NCI-H128 (cell line): ENCODE results near the gene CRIM1.

Experiments used
- DNase-seq: peaks from one replicate; lab custom pipeline; 2025; ENCODE audit not compliant: unreplicated experiment; lab: John Stamatoyannopoulos, UW

CRIM1 gene

GRCh38 chr2:36480028-36480427 lies 124.5 kb downstream of the CRIM1 start:
- DNase-seq: no peak

DNA sequence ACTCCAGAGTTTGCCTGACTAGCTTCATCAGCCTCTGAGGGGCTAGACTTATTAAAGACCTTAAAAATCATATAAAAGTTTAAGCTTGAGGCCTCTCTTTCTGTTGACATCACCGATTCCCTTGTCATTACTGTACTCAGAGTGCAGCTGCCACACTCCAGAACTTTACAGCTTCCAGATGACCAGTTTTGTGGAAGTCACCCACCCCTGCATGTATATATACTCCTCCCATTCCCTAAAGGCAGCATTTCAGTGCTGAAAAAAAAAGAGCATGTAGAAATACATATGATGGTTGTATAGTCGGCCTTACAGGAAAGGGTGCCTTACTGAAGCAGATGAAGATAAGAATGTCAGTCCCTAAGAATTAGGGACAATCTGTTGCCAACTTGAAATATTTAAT lies 125.1 kb downstream of the CRIM1 start:
- no peak for DNase-seq

DNA sequence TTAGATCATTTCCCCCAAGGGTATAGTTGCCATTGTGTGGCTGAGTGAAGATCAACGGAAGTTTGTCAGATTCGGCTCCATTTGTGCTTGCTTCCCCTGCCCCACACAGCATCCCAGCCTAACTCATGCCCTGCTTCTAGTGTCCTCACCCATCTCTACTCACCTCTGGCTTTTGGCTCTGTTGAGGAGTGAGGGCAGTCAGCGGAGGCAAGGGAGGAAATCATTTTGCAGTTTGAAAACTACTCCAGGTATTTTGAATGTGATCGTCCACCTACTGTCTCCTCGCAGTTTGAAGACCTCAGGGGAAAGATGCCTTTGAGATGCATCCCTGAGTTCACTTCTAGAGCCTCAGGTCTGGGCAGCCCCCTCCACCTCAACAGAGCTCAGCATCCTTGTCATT lies 126.1 kb downstream of the CRIM1 start:
- DNase-seq: no peak

DNA sequence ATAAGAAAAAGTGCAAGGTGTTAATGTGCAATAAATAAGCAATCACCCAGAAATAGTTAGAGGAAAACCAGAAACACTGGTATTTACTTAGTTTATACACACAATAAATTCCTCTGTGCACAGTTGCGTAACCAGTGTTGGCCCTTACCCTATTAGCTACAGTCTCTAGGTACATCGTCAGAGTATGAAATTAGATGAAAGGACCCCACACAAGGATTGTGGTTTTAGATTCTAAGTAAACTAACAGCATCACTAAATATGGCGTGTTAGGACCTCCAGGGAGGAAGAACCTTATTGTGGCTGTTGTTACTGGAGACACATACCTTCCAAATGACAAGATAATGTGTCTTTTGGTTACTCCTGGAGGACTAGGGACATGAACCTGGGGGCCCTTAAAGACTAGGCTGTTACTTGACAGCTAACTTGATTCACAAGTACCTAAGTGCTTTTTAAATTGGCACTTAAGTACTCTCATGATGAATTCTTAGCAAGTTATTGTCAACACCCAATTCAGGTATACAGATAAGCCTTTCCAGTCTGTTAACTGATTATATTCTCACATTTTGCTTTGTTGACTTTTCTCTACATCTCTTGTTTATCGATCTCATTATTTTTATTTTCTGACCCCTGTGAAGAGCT lies 127.1 kb downstream of the CRIM1 start:
- DNase-seq: no peak

DNA sequence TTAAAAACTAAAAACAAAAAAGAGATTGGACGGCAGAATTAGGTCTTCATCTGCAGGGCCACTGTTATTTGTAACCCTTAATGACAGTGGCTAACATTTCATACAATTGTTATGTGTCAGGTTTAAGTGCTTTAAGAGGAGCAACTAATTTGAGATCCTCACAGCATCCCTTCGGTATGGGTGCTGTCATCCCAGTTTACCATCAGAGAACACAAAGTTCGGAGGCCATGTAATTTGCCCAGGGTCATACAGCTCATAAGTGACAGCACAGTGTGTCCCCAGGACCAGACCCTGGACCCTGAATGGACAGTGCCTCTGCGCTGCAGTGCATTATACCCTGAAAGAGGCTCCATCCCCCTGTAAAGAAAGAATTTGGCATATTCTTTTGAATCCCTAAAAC lies 127.7 kb downstream of the CRIM1 start:
- DNase-seq: no peak

GRCh38 chr2:36484454-36484853 lies 128.9 kb downstream of the CRIM1 start:
- DNase-seq: no peak

DNA sequence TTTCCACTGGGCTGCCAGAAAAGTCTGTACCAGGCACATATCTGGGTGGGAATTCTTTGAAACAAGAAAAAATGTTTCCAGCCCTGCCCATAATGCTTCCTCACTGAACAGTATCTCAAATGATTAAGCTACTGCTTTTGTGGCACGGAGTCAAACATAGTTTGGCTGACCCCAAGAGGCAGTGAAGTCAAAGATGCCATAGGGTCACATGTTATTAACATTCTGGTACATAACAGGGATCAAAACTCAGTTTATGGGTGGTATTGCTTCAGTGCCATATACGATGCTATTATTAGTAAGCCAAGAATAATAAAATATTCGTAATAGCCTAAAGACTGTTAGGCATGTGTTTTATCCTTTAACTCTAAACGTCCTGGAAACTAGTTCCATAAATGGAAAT lies 129.9 kb downstream of the CRIM1 start:
- DNase-seq: no peak

GRCh38 chr2:36486521-36487044 lies 131.0 kb downstream of the CRIM1 start:
- DNase-seq: no peak

DNA sequence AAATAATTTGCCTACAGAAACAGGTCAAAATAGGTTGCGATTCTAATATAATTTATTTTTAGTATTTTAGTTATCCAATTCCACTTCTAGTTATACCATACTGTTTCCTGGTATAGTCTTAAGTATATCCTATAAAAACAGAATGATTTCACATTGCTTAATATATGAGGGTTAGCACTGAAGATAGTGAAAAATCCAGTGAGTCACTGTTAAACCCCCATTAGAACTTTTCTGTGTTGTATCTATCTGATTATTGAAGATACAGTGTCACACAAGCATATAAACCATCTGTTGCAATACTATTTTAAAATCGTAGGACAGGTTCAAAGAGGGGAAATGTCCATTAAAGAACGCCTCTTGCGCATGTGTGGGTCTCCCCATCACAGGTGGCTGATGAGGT lies 132.4 kb downstream of the CRIM1 start:
- DNase-seq: no peak

GRCh38 chr2:36489281-36489680 lies 133.7 kb downstream of the CRIM1 start:
- no peak for DNase-seq

DNA sequence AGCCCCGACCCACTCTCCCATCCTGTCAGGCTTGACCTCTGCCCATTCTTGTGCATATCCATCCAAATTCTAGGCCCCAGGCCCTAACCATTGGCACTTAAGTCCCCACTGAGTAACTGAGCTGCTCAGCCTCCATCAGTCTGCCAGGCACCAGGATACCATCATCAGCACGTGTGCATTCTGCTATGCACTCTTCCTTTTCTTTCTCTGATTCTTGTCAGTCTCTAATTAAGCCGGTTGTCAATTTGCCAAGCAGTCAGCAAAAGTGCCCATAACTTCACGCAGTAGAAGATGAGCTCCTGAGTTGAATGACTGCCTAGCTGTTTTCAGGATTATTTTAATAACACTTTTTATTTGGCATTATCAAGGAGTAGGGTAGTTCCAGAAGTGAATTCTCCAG lies 135.2 kb downstream of the CRIM1 start:
- DNase-seq: no peak

DNA sequence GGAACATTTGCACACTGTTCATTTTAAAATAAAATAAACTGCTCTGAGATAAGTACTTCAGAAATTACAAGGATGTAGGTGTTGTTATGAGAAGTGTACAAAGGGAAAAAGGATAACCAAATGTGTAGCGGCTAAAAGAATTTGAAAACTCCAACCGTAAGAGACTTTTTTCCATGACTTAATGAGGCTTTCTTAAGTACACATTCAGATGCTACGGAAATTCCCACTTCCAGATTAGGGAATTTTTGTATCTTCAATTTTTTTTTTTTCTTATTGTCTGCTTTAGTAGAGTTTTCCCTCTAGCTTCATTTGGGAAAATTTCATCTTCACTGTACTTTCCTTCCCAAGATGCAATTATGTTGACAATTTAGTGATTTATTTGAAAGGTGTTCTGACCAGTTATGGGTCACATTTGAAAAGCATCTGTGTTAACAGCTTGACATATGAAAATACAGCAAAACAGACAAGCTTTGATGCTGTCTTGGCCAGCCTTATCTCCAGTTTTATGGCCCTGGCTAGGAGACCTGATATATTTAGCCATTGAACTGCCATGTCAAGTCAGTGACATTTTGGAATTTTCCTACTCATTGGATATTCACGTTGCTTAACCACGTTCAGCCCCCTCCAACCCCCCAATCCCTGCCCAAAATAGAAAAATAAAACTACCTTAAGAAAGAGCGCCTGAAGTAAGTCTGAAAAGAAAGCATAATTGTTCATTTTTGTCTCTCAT lies 136.8 kb downstream of the CRIM1 start:
- DNase-seq: no peak

- DNase-seq: no peak
These were observed 137.7 kb downstream of the CRIM1 start for GRCh38 chr2:36493306-36493705.

- DNase-seq: no peak
These were observed 142.1 kb downstream of the CRIM1 start for GRCh38 chr2:36497570-36498163.

DNA sequence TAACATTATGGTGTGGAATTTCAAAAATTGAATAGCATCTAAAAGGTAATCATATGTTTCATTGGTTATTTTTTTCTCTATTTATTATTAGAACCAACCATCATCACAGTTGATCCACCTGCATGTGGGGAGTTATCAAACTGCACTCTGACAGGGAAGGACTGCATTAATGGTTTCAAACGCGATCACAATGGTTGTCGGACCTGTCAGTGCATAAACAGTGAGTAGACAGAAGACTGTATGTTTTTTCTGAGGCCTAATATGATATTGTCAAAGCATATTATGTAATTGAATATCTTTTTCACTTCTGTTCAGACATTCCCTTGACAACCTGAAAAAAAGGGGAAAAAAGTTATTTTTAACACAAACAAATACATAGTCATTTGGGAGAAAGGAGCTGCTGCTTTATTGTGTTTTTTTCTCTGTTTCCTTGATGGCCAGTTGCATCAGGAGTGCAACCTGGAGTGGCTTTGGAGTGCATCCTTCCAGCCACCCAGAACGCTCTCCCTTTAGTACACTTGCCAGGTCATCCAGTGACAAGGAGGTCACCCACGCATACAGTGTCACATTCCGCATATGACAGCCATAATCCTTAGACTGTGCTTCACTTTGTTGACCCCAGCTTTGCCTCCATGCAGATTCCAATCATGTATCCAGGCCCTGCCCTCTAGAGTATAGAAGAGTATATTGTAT lies 143.7 kb downstream of the CRIM1 start:
- DNase-seq: no peak

DNA sequence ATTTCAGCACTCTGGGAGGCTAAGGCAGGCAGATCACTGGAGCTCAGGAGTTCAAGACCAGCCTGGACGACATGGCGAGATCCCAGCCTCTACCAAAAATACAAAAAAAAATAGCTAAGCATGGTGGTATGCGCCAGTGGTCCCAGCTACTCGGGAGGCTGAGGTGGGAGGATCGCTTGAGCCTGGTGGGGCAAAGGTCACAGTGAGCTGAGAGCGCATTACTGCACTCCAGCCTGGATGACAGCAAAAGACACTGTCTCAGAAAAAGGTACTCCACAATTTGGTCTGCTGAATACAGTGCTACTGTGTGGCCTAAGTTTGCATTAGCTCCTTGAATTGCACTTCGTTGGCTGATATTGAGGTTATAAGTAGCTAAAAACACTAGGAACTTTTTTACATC lies 144.5 kb downstream of the CRIM1 start:
- no peak for DNase-seq

GRCh38 chr2:36502081-36502480 lies 146.5 kb downstream of the CRIM1 start:
- no peak for DNase-seq

- no peak for DNase-seq
These were observed 151.8 kb downstream of the CRIM1 start for GRCh38 chr2:36507408-36507812.

- no peak for DNase-seq
These were observed 153.5 kb downstream of the CRIM1 start for GRCh38 chr2:36509075-36509474.

DNA sequence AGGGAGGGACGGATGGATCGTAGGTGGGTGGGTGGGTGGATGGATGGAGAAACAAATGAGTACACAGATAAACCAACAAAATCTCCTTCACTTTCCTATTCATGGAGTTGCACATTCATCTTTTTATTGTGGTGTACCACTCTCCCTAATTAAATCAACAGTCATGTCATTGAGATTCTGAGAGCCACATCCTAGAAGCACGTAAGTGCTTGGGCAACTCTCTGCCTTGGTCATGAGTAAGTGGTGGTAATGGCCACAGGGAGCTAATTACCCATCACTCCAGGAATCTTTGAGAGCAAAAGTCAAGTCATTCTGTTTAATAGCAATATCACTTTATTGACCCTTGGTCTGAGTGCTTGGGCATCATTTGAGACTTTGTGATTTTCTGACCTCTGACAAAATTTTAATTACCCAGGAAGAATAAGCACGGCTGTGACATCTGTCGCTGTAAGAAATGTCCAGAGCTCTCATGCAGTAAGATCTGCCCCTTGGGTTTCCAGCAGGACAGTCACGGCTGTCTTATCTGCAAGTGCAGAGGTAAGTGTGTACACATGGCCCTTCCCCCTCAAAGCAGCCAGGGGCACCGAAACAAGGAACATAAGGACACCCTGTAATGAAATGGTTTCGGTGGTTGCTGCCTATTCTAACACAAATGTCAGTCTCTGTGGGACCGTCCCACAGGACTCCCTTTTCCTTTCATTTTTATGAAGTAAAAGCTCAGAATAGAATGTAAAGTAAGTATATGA lies 156.5 kb downstream of the CRIM1 start:
- DNase-seq: no peak

DNA sequence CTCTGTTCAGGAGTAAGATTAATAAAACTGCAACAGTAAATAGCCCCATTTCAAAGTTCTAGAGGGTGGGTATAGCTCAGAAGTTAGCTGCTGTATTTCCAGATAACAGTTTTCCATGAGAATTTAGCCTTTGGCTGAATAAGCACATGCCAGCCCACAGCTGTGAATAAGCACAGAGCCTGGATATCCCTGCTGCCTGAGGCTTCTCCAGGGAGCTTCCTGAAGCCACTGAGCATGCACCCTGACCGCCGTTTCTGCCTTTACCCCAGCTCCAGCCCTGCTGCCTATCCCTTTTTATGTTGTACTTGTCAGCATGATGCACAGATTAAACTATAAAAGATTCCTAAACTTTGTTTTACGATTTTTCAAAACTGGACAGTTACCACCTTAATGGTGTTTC lies 157.1 kb downstream of the CRIM1 start:
- no peak for DNase-seq
